H9 (cell line): ENCODE measurements around the gene TUBGCP5. TPM values are rescaled to one million over a fixed set of nuclear protein-coding genes. Genes with fewer than 3 reads are reported as not detected.
A peak's percentile ranks its signal among the peaks of the same experiment; 100 is the strongest.

Experiments
- DNase-seq: peaks from one replicate; pipeline ENCODE4 v3.0.0-alpha.2; 2017
- H2AFZ ChIP-seq: one replicate; pipeline ENCODE4 v1.6.1; 2013; ENCODE audit warnings: mild to moderate bottlenecking, low read length, control low read depth, moderate library complexity
- H2AK5ac ChIP-seq: 2 replicates; pipeline ENCODE4 v1.6.1; 2013; ENCODE audit warnings: low read length, control low read depth, mixed read lengths; ENCODE audit not compliant: insufficient read length
- H2BK120ac ChIP-seq: one replicate; pipeline ENCODE4 v1.6.1; 2013; ENCODE audit warnings: low read depth, mild to moderate bottlenecking, low read length, control low read depth, inconsistent platforms; ENCODE audit not compliant: poor library complexity, severe bottlenecking
- H2BK12ac ChIP-seq: 2 replicates; pipeline ENCODE4 v1.6.1; 2013; ENCODE audit warnings: low read length, control low read depth, mixed read lengths, low read depth; ENCODE audit not compliant: insufficient read length
- H2BK15ac ChIP-seq: 2 replicates; pipeline ENCODE4 v1.6.1; 2013; ENCODE audit warnings: low read depth, low read length, control low read depth
- H2BK20ac ChIP-seq: one replicate; pipeline ENCODE4 v1.6.1; 2013; ENCODE audit warnings: low read depth, mild to moderate bottlenecking, low read length, control low read depth, inconsistent platforms; ENCODE audit not compliant: poor library complexity, severe bottlenecking
- H2BK5ac ChIP-seq: 2 replicates; pipeline ENCODE4 v1.6.1; 2013; ENCODE audit warnings: low read length, control low read depth, mixed read lengths; ENCODE audit not compliant: insufficient read length
- H3K14ac ChIP-seq: 2 replicates; pipeline ENCODE4 v1.6.1; 2013; ENCODE audit warnings: low read length, control low read depth; ENCODE audit not compliant: insufficient read depth
- H3K18ac ChIP-seq: 2 replicates; pipeline ENCODE4 v1.6.1; 2013; ENCODE audit warnings: low read depth, mild to moderate bottlenecking, mixed read lengths, low read length, control low read depth; ENCODE audit not compliant: insufficient read length
- H3K23ac ChIP-seq: 2 replicates; pipeline ENCODE4 v1.6.1; 2013; ENCODE audit warnings: low read length, control low read depth, mixed read lengths, low read depth; ENCODE audit not compliant: insufficient read length
- H3K23me2 ChIP-seq: 2 replicates; pipeline ENCODE4 v1.6.1; 2013; ENCODE audit warnings: low read depth, mild to moderate bottlenecking, mixed read lengths, low read length, control low read depth; ENCODE audit not compliant: insufficient read length, poor library complexity, severe bottlenecking
- H3K27ac ChIP-seq: 2 replicates; pipeline ENCODE4 v1.5.1; 2013; ENCODE audit warnings: low read length, control low read depth, mixed read lengths, low read depth; ENCODE audit not compliant: insufficient read length
- H3K27me3 ChIP-seq: 2 replicates; pipeline ENCODE4 v1.6.1; 2013; ENCODE audit warnings: low read length, control low read depth, inconsistent platforms; ENCODE audit not compliant: insufficient read depth
- H3K4ac ChIP-seq: 2 replicates; pipeline ENCODE4 v1.6.1; 2013; ENCODE audit warnings: low read depth, mild to moderate bottlenecking, control low read depth, inconsistent platforms, low read length, moderate library complexity
- H3K4me1 ChIP-seq: 2 replicates; pipeline ENCODE4 v1.6.1; 2013; ENCODE audit warnings: low read length, control low read depth, inconsistent platforms; ENCODE audit not compliant: insufficient read depth
- H3K4me2 ChIP-seq: 2 replicates; pipeline ENCODE4 v1.6.1; 2013; ENCODE audit warnings: low read length, control low read depth, mixed read lengths; ENCODE audit not compliant: insufficient read length, insufficient read depth
- H3K56ac ChIP-seq: 2 replicates; pipeline ENCODE4 v1.6.1; 2013; ENCODE audit warnings: low read depth, mild to moderate bottlenecking, mixed read lengths, low read length, control low read depth; ENCODE audit not compliant: insufficient read length
- H3K79me1 ChIP-seq: 2 replicates; pipeline ENCODE4 v1.6.1; 2013; ENCODE audit warnings: low read depth, mild to moderate bottlenecking, moderate library complexity, low read length, control low read depth, inconsistent platforms; ENCODE audit not compliant: insufficient read depth, poor library complexity, severe bottlenecking
- H3K79me2 ChIP-seq: 2 replicates; pipeline ENCODE4 v1.6.1; 2013; ENCODE audit warnings: low read length, control low read depth, inconsistent platforms; ENCODE audit not compliant: insufficient read depth
- H3K9ac ChIP-seq: 2 replicates; pipeline ENCODE4 v1.6.1; 2013; ENCODE audit warnings: low read length, control low read depth, mixed read lengths; ENCODE audit not compliant: insufficient read length; ENCODE audit errors: extremely low read depth
- H3K9me3 ChIP-seq: one replicate; pipeline ENCODE4 v1.6.1; 2013; ENCODE audit warnings: low read depth, low read length, inconsistent platforms; ENCODE audit not compliant: control insufficient read depth
- H3T11ph ChIP-seq: one replicate; pipeline ENCODE4 v1.6.1; 2013; ENCODE audit warnings: mild to moderate bottlenecking, low read length, control low read depth, inconsistent platforms
- H4K20me1 ChIP-seq: one replicate; pipeline ENCODE4 v1.6.1; 2013; ENCODE audit not compliant: control insufficient read depth, insufficient read length, insufficient read depth
- H4K5ac ChIP-seq: 2 replicates; pipeline ENCODE4 v1.6.1; 2013; ENCODE audit warnings: low read depth, mild to moderate bottlenecking, mixed read lengths, low read length, control low read depth; ENCODE audit not compliant: insufficient read length
- H4K8ac ChIP-seq: replicated peaks from 2 replicates; pipeline ENCODE4 v1.6.1; 2013; ENCODE audit warnings: low read length, control low read depth, mixed read lengths, low read depth; ENCODE audit not compliant: insufficient read length
- H4K91ac ChIP-seq: 2 replicates; pipeline ENCODE4 v1.6.1; 2013; ENCODE audit warnings: low read depth, mild to moderate bottlenecking, moderate library complexity, mixed read lengths, low read length, control low read depth; ENCODE audit not compliant: insufficient read length
- H3K27ac Mint-ChIP-seq, 3 experiments: 2 replicates in 2 of 3; 3 replicates in 1 of 3; pipeline ENCODE4 v1.8.0; 2020 to 2021; ENCODE audit warnings: mixed read lengths in 3 of 3, mild to moderate bottlenecking in 1 of 3, moderate library complexity in 1 of 3
- H3K27me3 Mint-ChIP-seq: 2 replicates; pipeline ENCODE4 v1.8.0; 2021; ENCODE audit warnings: low read depth, mild to moderate bottlenecking, moderate library complexity, mixed read lengths
- H3K36me3 Mint-ChIP-seq, 3 experiments: 2 replicates in 2 of 3; 3 replicates in 1 of 3; pipeline ENCODE4 v1.8.0; 2020 to 2021; ENCODE audit warnings: low read depth in 3 of 3, mixed read lengths in 3 of 3; ENCODE audit not compliant: insufficient read depth in 1 of 3
- H3K4me1 Mint-ChIP-seq, 2 experiments: 2 replicates each; pipeline ENCODE4 v1.8.0; 2020; ENCODE audit warnings: mixed read lengths in 2 of 2
- H3K4me3 Mint-ChIP-seq, 2 experiments: 2 replicates in 1 of 2; 3 replicates in 1 of 2; pipeline ENCODE4 v1.8.0; 2020 to 2021; ENCODE audit warnings: mild to moderate bottlenecking in 2 of 2, mixed read lengths in 2 of 2, moderate library complexity in 1 of 2
- H3K9me3 Mint-ChIP-seq, 2 experiments: 2 replicates in 1 of 2; 3 replicates in 1 of 2; pipeline ENCODE4 v1.8.0; 2020; ENCODE audit warnings: mild to moderate bottlenecking in 2 of 2, mixed read lengths in 2 of 2, moderate library complexity in 1 of 2
- WGBS: extraction: QIAGEN DNeasy Blood & Tissue Kit; methylation state at CpG from one replicate; pipeline ENCODE4 v1.1.7; 2013; ENCODE audit warnings: missing lambda C conversion rate, low lambda C conversion rate, mixed read lengths; ENCODE audit not compliant: insufficient read length; ENCODE audit errors: extremely low coverage; 5-methylcytosine and 5-hydroxymethylcytosine counted together
- total RNA-seq: library from RNA; stranded (reverse); gene quantifications from 2 replicates; pipeline ENCODE4 v1.2.1, GENCODE V29; 2021
- TF ChIP-seq, protein P1 (sequence below): fragments of 200-600 bp; sonication (generic); conservative IDR thresholded peaks from 3 replicates; pipeline ENCODE4 v1.8.0; 2021; ENCODE audit warnings: antibody characterized with exemption, mild to moderate bottlenecking

TUBGCP5 gene
- total RNA-seq, 1 experiment from 2014 or later: 15.3 TPM

GRCh38 chr15:22989576-22990477 is 49.5 kb downstream of the TUBGCP5 start:
- Mint-ChIP-seq H3K4me1 (peaks cover 3 to 15% of the 10 kb centered on the region in 2 experiments), H3K36me3 (peaks cover 0 to 11% (median 5%) of the 10 kb centered on the region in 3 experiments; a peak in 3 of 7 replicates)

More at GRCh38 chr15:22989576-22990477, 49.5 kb downstream of the TUBGCP5 start:
- Histone ChIP-seq H3K56ac (no peak overlapping the region), H3K79me2 (no peaks in the 10 kb centered on the region), H3K27ac (no peak overlapping the region), H3K9ac (no peak overlapping the region), H2BK120ac (no peak overlapping the region), H3K23ac (no peak overlapping the region), H3K4me2 (no peak overlapping the region), H3K23me2 (no peaks in the 10 kb centered on the region), H3K14ac (no peak overlapping the region), H3T11ph (no peak overlapping the region), H4K20me1 (no peaks in the 10 kb centered on the region), H2BK15ac (no peak overlapping the region), H3K9me3 (no peaks in the 10 kb centered on the region), H2BK20ac (no peak overlapping the region), H2BK12ac (no peak overlapping the region), H4K8ac (no peak overlapping the region), H3K27me3 (no peaks in the 10 kb centered on the region), H2BK5ac (no peak overlapping the region), H3K4ac (no peak overlapping the region), H3K79me1 (no peaks in the 10 kb centered on the region), H4K5ac (no peak overlapping the region), H3K4me1 (no peaks in the 10 kb centered on the region), H2AK5ac (no peak overlapping the region), H3K18ac (no peak overlapping the region), H2AFZ (no peak overlapping the region), H4K91ac (no peak overlapping the region)
- DNase-seq: no peak
- Mint-ChIP-seq H3K9me3 (no peaks in the 10 kb centered on the region; a peak in 1 of 5 replicates), H3K4me3 (no peak overlapping the region), H3K27me3 (peaks cover 2% of the 10 kb centered on the region), H3K27ac (no peak overlapping the region)
- WGBS: no CpG with 5 or more reads among the region's 7 CpGs
- TF ChIP-seq, protein P1, sequence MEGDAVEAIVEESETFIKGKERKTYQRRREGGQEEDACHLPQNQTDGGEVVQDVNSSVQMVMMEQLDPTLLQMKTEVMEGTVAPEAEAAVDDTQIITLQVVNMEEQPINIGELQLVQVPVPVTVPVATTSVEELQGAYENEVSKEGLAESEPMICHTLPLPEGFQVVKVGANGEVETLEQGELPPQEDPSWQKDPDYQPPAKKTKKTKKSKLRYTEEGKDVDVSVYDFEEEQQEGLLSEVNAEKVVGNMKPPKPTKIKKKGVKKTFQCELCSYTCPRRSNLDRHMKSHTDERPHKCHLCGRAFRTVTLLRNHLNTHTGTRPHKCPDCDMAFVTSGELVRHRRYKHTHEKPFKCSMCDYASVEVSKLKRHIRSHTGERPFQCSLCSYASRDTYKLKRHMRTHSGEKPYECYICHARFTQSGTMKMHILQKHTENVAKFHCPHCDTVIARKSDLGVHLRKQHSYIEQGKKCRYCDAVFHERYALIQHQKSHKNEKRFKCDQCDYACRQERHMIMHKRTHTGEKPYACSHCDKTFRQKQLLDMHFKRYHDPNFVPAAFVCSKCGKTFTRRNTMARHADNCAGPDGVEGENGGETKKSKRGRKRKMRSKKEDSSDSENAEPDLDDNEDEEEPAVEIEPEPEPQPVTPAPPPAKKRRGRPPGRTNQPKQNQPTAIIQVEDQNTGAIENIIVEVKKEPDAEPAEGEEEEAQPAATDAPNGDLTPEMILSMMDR: 0 out of 3 replicates have a peak, but pooled peaks have one; percentile 14
